ENCODE data around the gene DCAF4. TPM values are rescaled to one million over a fixed set of nuclear protein-coding genes. Genes with fewer than 3 reads are reported as not detected.

Gene DCAF4
- total RNA-seq, 1 experiment from 2014 or later = 39.4 TPM

GRCh38 chr14:72884386-72884785 lies 41.9 kb upstream of the DCAF4 start:
- POLR2A ChIA-PET = interaction anchor here (1.9 kb wide), 1 partner anchor 10 kb away, joined by 7 read pairs; the partner anchor contains the start of gene DPF3
- Mint-ChIP-seq H3K36me3 (ENCODE audit: insufficient read depth, unreplicated experiment) (no peaks in the 10 kb centered on the region), H3K9me3 (ENCODE audit: unreplicated experiment) (no peaks in the 10 kb centered on the region), H3K27ac (ENCODE audit: low read depth, unreplicated experiment) (no peak overlapping the region), H3K4me3 (ENCODE audit: unreplicated experiment) (no peak overlapping the region), H3K27me3 (ENCODE audit: insufficient read depth, unreplicated experiment) (no peaks in the 10 kb centered on the region), H3K4me1 (ENCODE audit: insufficient read depth, unreplicated experiment) (no peaks in the 10 kb centered on the region)
- DNase-seq (ENCODE audit: unreplicated experiment) = no peak
- CTCF ChIA-PET = interaction anchor here (0.7 kb wide), 1 partner anchor 9 kb away, joined by 3 read pairs; no protein-coding TSS in a partner anchor
- TF ChIP-seq, protein P1, sequence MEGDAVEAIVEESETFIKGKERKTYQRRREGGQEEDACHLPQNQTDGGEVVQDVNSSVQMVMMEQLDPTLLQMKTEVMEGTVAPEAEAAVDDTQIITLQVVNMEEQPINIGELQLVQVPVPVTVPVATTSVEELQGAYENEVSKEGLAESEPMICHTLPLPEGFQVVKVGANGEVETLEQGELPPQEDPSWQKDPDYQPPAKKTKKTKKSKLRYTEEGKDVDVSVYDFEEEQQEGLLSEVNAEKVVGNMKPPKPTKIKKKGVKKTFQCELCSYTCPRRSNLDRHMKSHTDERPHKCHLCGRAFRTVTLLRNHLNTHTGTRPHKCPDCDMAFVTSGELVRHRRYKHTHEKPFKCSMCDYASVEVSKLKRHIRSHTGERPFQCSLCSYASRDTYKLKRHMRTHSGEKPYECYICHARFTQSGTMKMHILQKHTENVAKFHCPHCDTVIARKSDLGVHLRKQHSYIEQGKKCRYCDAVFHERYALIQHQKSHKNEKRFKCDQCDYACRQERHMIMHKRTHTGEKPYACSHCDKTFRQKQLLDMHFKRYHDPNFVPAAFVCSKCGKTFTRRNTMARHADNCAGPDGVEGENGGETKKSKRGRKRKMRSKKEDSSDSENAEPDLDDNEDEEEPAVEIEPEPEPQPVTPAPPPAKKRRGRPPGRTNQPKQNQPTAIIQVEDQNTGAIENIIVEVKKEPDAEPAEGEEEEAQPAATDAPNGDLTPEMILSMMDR (IDR thresholded peaks at IDR 0.05; ENCODE audit: unreplicated experiment) = no peak
- intact Hi-C loops (cut with micrococcal nuclease) = no loop called here
- no TSS peak for BruUV-seq (replicated peaks)

DNA sequence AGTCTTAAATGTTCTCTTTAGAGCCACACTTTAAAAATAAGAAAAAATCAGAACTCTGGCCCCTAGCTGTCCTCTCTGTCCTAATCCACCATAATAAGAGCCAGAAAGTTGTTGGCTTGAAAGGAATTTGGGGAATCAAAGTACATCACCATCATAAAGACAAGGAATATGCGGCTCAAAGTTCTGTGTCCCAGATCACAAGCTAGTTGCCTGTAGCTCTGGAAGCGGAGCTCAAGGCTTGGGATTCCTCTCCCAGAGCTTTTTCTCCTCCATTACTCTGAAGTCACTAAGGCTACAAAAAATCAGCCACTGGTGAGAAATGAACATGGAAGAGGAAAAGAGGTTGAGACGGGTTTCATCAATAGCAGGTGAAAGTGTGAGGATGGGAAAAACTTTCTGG lies 38.8 kb upstream of the DCAF4 start:
- Mint-ChIP-seq H3K27me3 (ENCODE audit: insufficient read depth, unreplicated experiment) (no peaks in the 10 kb centered on the region), H3K9me3 (ENCODE audit: unreplicated experiment) (no peaks in the 10 kb centered on the region), H3K27ac (ENCODE audit: low read depth, unreplicated experiment) (no peak overlapping the region), H3K4me3 (ENCODE audit: unreplicated experiment) (no peak overlapping the region), H3K4me1 (ENCODE audit: insufficient read depth, unreplicated experiment) (no peaks in the 10 kb centered on the region), H3K36me3 (ENCODE audit: insufficient read depth, unreplicated experiment) (no peaks in the 10 kb centered on the region)
- TF ChIP-seq, protein P1 (IDR thresholded peaks at IDR 0.05; ENCODE audit: unreplicated experiment) = no peak
- CTCF ChIA-PET = interaction anchor here (2.4 kb wide), 1 partner anchor 371 kb away, joined by 12 read pairs; no protein-coding TSS in a partner anchor
- no peak for DNase-seq (ENCODE audit: unreplicated experiment)
- POLR2A ChIA-PET = interaction anchor here (0.6 kb wide), 1 partner anchor 376 kb away, joined by 3 read pairs; no protein-coding TSS in a partner anchor
- no TSS peak for BruUV-seq (replicated peaks)
- intact Hi-C loops (cut with micrococcal nuclease) = no loop called here

DNA sequence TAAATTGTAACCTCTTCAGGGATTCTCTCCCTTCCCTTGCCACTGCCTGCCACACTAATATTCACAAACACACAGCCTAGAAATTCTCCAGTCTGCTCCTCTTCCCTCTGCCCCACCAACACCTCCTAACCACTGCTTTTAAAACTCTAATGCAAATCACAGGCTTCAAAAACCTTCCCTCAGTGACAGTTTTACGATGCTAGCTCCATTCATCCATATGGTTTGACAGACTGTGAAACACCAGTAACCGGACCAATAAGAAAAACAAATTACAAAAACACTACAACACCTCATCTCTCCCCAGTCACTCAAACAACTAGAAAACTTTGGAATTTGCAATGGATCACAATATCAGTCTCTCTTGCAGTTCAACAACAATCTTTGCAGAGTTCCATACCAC lies 38.1 kb upstream of the DCAF4 start:
- TF ChIP-seq, protein P1 (IDR thresholded peaks at IDR 0.05; ENCODE audit: unreplicated experiment) = no peak
- Mint-ChIP-seq H3K27ac (ENCODE audit: low read depth, unreplicated experiment) (no peak overlapping the region), H3K27me3 (ENCODE audit: insufficient read depth, unreplicated experiment) (no peaks in the 10 kb centered on the region), H3K4me1 (ENCODE audit: insufficient read depth, unreplicated experiment) (no peaks in the 10 kb centered on the region), H3K4me3 (ENCODE audit: unreplicated experiment) (no peak overlapping the region), H3K36me3 (ENCODE audit: insufficient read depth, unreplicated experiment) (no peaks in the 10 kb centered on the region), H3K9me3 (ENCODE audit: unreplicated experiment) (no peaks in the 10 kb centered on the region)
- no TSS peak for BruUV-seq (replicated peaks)
- no peak for DNase-seq (ENCODE audit: unreplicated experiment)
- CTCF ChIA-PET = interaction anchor here (0.6 to 2.4 kb wide), 4 partner anchors 12 to 374 kb away, joined by 4 to 12 read pairs (median 4); no protein-coding TSS in a partner anchor
- intact Hi-C loops (cut with micrococcal nuclease) = no loop called here
- POLR2A ChIA-PET = no interaction called here

DNA sequence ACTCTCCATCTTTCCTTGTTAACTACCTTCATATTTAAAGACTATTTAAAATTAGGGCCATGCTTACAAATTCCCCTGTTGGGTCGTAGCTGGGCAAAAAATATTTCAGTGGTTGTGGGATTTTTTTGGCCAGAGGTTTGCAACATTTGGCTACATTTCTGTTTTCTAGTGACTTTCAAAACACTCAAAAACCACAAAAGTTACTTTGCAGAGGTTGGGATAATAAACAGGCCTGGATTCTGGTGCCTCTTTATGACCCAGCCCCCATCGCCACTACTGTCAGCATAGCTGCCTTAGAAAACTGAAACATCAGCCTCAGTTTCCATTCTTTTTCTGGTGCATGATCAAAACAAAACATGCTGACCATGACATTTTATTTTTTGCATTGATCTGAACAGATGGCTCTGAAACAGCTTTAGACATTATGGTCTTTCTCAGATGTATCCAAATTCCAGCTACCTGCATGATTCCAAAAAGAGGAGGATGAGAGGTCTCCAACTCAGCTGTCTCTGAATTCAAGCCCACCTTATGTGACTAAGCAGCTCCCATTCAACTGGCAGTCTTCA lies 37.5 kb upstream of the DCAF4 start:
- TF ChIP-seq, protein P1 (IDR thresholded peaks at IDR 0.05; ENCODE audit: unreplicated experiment) = no peak
- no peaks in the 10 kb centered on the region for H3K27me3 Mint-ChIP-seq (ENCODE audit: insufficient read depth, unreplicated experiment)
- no peak overlapping the region for H3K4me3 Mint-ChIP-seq (ENCODE audit: unreplicated experiment)
- BruUV-seq (replicated peaks) = no TSS peak
- H3K27ac Mint-ChIP-seq (ENCODE audit: low read depth, unreplicated experiment) = no peak overlapping the region
- no peak for DNase-seq (ENCODE audit: unreplicated experiment)
- no peaks in the 10 kb centered on the region for H3K4me1 Mint-ChIP-seq (ENCODE audit: insufficient read depth, unreplicated experiment)
- H3K36me3 Mint-ChIP-seq (ENCODE audit: insufficient read depth, unreplicated experiment) = no peaks in the 10 kb centered on the region
- intact Hi-C loops (cut with micrococcal nuclease) = no loop called here
- CTCF ChIA-PET = interaction anchor here (0.6 to 2.4 kb wide), 5 partner anchors 11 to 375 kb away, joined by 4 to 12 read pairs (median 5); no protein-coding TSS in a partner anchor
- POLR2A ChIA-PET = no interaction called here
- no peaks in the 10 kb centered on the region for H3K9me3 Mint-ChIP-seq (ENCODE audit: unreplicated experiment)

All from MCF 10A (cell line).